Measurements from ENCODE around the gene STK35. TPM values are rescaled to one million over a fixed set of nuclear protein-coding genes. Genes with fewer than 3 reads are reported as not detected.

The STK35 gene
- total and polyA plus RNA-seq, 2 of the 13 experiments (the other 11 are each of a cell fraction or from before 2014, with no cell fraction given) = 27.4 to 29.8 TPM

DNA sequence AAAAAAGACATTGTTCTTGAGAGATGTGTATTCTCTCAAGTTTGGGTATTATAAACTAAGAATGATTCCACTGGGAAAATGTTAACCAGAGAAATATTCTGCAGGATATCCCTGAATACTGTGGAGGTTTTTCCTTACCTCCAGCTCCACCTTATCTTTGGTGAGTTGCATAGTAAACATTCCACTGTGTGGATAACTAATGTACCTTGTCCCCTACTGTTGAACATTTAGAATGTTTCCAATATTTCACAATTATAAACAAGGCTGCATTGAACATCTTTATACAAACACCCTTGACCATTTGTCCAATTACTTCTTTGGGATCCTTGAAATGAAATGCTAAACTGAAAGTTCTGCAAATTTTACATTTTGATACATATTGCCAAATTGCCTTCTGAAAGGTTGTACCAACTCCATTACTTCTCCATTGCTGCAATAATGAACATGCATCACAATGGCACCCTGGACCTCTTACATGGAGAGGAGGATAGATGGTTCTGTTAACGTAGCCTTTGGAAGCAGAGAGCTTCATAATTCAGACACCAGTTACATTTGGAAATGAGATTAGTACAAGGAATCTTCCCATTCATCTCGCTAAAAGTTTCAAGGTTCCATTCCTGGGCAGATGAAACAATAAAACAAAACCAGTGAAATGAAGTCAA is 35.0 kb upstream of the STK35 start (continued):
- TF ChIP-seq, protein P1, sequence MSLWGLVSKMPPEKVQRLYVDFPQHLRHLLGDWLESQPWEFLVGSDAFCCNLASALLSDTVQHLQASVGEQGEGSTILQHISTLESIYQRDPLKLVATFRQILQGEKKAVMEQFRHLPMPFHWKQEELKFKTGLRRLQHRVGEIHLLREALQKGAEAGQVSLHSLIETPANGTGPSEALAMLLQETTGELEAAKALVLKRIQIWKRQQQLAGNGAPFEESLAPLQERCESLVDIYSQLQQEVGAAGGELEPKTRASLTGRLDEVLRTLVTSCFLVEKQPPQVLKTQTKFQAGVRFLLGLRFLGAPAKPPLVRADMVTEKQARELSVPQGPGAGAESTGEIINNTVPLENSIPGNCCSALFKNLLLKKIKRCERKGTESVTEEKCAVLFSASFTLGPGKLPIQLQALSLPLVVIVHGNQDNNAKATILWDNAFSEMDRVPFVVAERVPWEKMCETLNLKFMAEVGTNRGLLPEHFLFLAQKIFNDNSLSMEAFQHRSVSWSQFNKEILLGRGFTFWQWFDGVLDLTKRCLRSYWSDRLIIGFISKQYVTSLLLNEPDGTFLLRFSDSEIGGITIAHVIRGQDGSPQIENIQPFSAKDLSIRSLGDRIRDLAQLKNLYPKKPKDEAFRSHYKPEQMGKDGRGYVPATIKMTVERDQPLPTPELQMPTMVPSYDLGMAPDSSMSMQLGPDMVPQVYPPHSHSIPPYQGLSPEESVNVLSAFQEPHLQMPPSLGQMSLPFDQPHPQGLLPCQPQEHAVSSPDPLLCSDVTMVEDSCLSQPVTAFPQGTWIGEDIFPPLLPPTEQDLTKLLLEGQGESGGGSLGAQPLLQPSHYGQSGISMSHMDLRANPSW (CRISPR knock-in tag; IDR thresholded peaks at IDR 0.05; ENCODE audit: borderline replicate concordance) = 0 out of 2 replicates have a peak, but pooled peaks have one; percentile 87
- TF ChIP-seq, protein P2, sequence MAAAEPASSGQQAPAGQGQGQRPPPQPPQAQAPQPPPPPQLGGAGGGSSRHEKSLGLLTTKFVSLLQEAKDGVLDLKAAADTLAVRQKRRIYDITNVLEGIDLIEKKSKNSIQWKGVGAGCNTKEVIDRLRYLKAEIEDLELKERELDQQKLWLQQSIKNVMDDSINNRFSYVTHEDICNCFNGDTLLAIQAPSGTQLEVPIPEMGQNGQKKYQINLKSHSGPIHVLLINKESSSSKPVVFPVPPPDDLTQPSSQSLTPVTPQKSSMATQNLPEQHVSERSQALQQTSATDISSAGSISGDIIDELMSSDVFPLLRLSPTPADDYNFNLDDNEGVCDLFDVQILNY (CRISPR knock-in tag; conservative IDR thresholded peaks at IDR 0.05) = no peak
- TF ChIP-seq SOX13 (IDR thresholded peaks at IDR 0.05) (no peak; the same call in 1 of the 2 replicates), SOX13 (CRISPR knock-in tag; conservative IDR thresholded peaks at IDR 0.05 in 1 of 2, IDR thresholded peaks at IDR 0.05 in 1 of 2) (peak in 1 of 2 experiments; percentile 89; a peak in 2 of 4 replicates), CHCHD3 (CRISPR knock-in tag; IDR thresholded peaks at IDR 0.05) (no peak), SOX6 (IDR thresholded peaks at IDR 0.05) (no peak), SOX6 (CRISPR knock-in tag; IDR thresholded peaks at IDR 0.05) (peak; percentile 74; the same call in 1 of the 2 replicates), FOXM1 (CRISPR knock-in tag; IDR thresholded peaks at IDR 0.05) (no peak), GZF1 (CRISPR knock-in tag; IDR thresholded peaks at IDR 0.05) (no peak), ETV5 (CRISPR knock-in tag; IDR thresholded peaks at IDR 0.05; ENCODE audit: borderline replicate concordance) (peak; percentile 19; the same call in 1 of the 2 replicates)
- TF ChIP-seq, protein P3, sequence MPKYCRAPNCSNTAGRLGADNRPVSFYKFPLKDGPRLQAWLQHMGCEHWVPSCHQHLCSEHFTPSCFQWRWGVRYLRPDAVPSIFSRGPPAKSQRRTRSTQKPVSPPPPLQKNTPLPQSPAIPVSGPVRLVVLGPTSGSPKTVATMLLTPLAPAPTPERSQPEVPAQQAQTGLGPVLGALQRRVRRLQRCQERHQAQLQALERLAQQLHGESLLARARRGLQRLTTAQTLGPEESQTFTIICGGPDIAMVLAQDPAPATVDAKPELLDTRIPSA (CRISPR knock-in tag; IDR thresholded peaks at IDR 0.05; ENCODE audit: borderline replicate concordance) = no peak
- TF ChIP-seq, protein P4, sequence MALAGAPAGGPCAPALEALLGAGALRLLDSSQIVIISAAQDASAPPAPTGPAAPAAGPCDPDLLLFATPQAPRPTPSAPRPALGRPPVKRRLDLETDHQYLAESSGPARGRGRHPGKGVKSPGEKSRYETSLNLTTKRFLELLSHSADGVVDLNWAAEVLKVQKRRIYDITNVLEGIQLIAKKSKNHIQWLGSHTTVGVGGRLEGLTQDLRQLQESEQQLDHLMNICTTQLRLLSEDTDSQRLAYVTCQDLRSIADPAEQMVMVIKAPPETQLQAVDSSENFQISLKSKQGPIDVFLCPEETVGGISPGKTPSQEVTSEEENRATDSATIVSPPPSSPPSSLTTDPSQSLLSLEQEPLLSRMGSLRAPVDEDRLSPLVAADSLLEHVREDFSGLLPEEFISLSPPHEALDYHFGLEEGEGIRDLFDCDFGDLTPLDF (CRISPR knock-in tag; IDR thresholded peaks at IDR 0.05) = no peak
- TF ChIP-seq, protein P5, sequence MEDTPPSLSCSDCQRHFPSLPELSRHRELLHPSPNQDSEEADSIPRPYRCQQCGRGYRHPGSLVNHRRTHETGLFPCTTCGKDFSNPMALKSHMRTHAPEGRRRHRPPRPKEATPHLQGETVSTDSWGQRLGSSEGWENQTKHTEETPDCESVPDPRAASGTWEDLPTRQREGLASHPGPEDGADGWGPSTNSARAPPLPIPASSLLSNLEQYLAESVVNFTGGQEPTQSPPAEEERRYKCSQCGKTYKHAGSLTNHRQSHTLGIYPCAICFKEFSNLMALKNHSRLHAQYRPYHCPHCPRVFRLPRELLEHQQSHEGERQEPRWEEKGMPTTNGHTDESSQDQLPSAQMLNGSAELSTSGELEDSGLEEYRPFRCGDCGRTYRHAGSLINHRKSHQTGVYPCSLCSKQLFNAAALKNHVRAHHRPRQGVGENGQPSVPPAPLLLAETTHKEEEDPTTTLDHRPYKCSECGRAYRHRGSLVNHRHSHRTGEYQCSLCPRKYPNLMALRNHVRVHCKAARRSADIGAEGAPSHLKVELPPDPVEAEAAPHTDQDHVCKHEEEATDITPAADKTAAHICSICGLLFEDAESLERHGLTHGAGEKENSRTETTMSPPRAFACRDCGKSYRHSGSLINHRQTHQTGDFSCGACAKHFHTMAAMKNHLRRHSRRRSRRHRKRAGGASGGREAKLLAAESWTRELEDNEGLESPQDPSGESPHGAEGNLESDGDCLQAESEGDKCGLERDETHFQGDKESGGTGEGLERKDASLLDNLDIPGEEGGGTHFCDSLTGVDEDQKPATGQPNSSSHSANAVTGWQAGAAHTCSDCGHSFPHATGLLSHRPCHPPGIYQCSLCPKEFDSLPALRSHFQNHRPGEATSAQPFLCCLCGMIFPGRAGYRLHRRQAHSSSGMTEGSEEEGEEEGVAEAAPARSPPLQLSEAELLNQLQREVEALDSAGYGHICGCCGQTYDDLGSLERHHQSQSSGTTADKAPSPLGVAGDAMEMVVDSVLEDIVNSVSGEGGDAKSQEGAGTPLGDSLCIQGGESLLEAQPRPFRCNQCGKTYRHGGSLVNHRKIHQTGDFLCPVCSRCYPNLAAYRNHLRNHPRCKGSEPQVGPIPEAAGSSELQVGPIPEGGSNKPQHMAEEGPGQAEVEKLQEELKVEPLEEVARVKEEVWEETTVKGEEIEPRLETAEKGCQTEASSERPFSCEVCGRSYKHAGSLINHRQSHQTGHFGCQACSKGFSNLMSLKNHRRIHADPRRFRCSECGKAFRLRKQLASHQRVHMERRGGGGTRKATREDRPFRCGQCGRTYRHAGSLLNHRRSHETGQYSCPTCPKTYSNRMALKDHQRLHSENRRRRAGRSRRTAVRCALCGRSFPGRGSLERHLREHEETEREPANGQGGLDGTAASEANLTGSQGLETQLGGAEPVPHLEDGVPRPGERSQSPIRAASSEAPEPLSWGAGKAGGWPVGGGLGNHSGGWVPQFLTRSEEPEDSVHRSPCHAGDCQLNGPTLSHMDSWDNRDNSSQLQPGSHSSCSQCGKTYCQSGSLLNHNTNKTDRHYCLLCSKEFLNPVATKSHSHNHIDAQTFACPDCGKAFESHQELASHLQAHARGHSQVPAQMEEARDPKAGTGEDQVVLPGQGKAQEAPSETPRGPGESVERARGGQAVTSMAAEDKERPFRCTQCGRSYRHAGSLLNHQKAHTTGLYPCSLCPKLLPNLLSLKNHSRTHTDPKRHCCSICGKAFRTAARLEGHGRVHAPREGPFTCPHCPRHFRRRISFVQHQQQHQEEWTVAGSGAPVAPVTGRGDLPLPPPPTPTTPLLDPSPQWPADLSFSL (CRISPR knock-in tag; IDR thresholded peaks at IDR 0.05) = no peak
- TF ChIP-seq, protein P6, sequence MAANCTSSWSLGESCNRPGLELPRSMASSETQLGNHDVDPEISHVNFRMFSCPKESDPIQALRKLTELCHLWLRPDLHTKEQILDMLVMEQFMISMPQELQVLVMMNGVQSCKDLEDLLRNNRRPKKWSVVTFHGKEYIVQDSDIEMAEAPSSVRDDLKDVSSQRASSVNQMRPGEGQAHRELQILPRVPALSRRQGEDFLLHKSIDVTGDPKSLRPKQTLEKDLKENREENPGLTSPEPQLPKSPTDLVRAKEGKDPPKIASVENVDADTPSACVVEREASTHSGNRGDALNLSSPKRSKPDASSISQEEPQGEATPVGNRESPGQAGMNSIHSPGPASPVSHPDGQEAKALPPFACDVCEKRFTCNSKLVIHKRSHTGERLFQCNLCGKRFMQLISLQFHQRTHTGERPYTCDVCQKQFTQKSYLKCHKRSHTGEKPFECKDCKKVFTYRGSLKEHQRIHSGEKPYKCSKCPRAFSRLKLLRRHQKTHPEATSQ (CRISPR knock-in tag; IDR thresholded peaks at IDR 0.05; ENCODE audit: borderline replicate concordance) = no peak

Data from HepG2 (cell line).